Chondrocyte (in vitro differentiated cells): ENCODE results near the gene CPEB4. TPM values are rescaled to one million over a fixed set of nuclear protein-coding genes. Genes with fewer than 3 reads are reported as not detected.

Source experiments
- DNase-seq: peaks from one replicate; pipeline ENCODE4 v3.0.0; 2021; ENCODE audit warnings: mixed read lengths, low spot score
- H3K27ac Mint-ChIP-seq: one replicate; pipeline ENCODE4 v1.8.0; 2021; ENCODE audit warnings: mild to moderate bottlenecking, moderate library complexity, mixed read lengths; ENCODE audit not compliant: unreplicated experiment
- H3K27me3 Mint-ChIP-seq: 2 replicates; pipeline ENCODE4 v1.8.0; 2021; ENCODE audit warnings: low read depth, mixed read lengths
- H3K36me3 Mint-ChIP-seq: 2 replicates; pipeline ENCODE4 v1.8.0; 2021; ENCODE audit warnings: low read depth, mixed read lengths
- H3K4me1 Mint-ChIP-seq: 2 replicates; pipeline ENCODE4 v1.8.0; 2021; ENCODE audit warnings: low read depth, mild to moderate bottlenecking, mixed read lengths
- H3K4me3 Mint-ChIP-seq: one replicate; pipeline ENCODE4 v1.8.0; 2021; ENCODE audit warnings: mild to moderate bottlenecking, moderate library complexity, mixed read lengths; ENCODE audit not compliant: unreplicated experiment
- H3K9me3 Mint-ChIP-seq: 2 replicates; pipeline ENCODE4 v1.8.0; 2021; ENCODE audit warnings: low read depth, mixed read lengths
- CTCF ChIP-seq: fragments of 200-600 bp; sonication (generic); IDR thresholded peaks from 2 replicates; pipeline ENCODE4 v1.5.0; 2021; ENCODE audit warnings: antibody characterized with exemption, mild to moderate bottlenecking, moderate library complexity
- total RNA-seq: library from RNA; stranded (reverse); gene quantifications from 3 replicates; pipeline ENCODE4 v1.2.1, GENCODE V29; 2021

CPEB4 gene
- total RNA-seq, 1 donor from 2014 or later, result 27.1 TPM

- Mint-ChIP-seq H3K27me3 (peaks cover 30% of the 10 kb centered on the region), H3K4me3 (no peak overlapping the region), H3K27ac (no peak overlapping the region), H3K4me1 (no peaks in the 10 kb centered on the region), H3K36me3 (no peaks in the 10 kb centered on the region), H3K9me3 (no peaks in the 10 kb centered on the region)
- TF ChIP-seq CTCF, result no peak
- DNase-seq, result no peak
These were observed 123.3 kb downstream of the CPEB4 start for GRCh38 chr5:174011441-174011840.

Other genes with a start within 250 kb of the CPEB4 start
- gene C5orf47, start 100.8 kb downstream of the CPEB4 start, total RNA-seq, result not detected in 3 replicates
- not detected in 3 replicates for gene NSG2, start 157.4 kb downstream of the CPEB4 start, total RNA-seq